Right renal cortex interstitium (tissue), 3 donors: ENCODE data around the gene LTBR. TPM values are rescaled to one million over a fixed set of nuclear protein-coding genes. Genes with fewer than 3 reads are reported as not detected.

ENCODE experiments used
- polyA plus RNA-seq, 3 donors: library from polyadenylated mRNA; unstranded; fragments of 120-200 nt; gene quantifications; one replicate each; pipeline ENCODE4 v1.2.1, GENCODE V29; 2013; ENCODE audit not compliant: insufficient read length in 3 of 3

Gene LTBR
- polyA plus RNA-seq, 3 donors: 54.1 to 59.7 (median 57.7) TPM

Other genes starting within 250 kb of the LTBR start
- gene CD9, start 183.8 kb upstream of the LTBR start, polyA plus RNA-seq: 100 to 1,000 TPM; 173 to 215 (median 209) TPM
- 1 to 10 TPM; 3.1 to 3.8 (median 3.1) TPM for gene PLEKHG6, start 73.5 kb upstream of the LTBR start, polyA plus RNA-seq
- gene TNFRSF1A, start 42.1 kb upstream of the LTBR start, polyA plus RNA-seq: 100 to 1,000 TPM in 2 of 3 donors, 10 to 100 TPM in 1; 86.6 to 103 (median 101) TPM
- gene SCNN1A, start 8.6 kb upstream of the LTBR start, polyA plus RNA-seq: 10 to 100 TPM; 68.1 to 74.0 (median 70.4) TPM
- gene CD27, start 60.8 kb downstream of the LTBR start, polyA plus RNA-seq: under 1 TPM; 0.31 to 0.98 (median 0.85) TPM
- gene TAPBPL, start 67.9 kb downstream of the LTBR start, polyA plus RNA-seq: 10 to 100 TPM; 13.5 to 23.0 (median 20.5) TPM
- gene VAMP1, start 86.5 kb downstream of the LTBR start, polyA plus RNA-seq: 10 to 100 TPM in 1 of 3 donors, 1 to 10 TPM in 2; 5.8 to 12.7 (median 9.0) TPM
- gene MRPL51, start 109.1 kb downstream of the LTBR start, polyA plus RNA-seq: 100 to 1,000 TPM; 191 to 204 (median 196) TPM
- gene NCAPD2, start 109.9 kb downstream of the LTBR start, polyA plus RNA-seq: 10 to 100 TPM; 53.5 to 57.1 (median 56.0) TPM
- 1,000 to 10,000 TPM; 1,949 to 2,148 (median 2,005) TPM for gene GAPDH, start 150.4 kb downstream of the LTBR start, polyA plus RNA-seq
- 10 to 100 TPM; 10.2 to 12.2 (median 11.9) TPM for gene IFFO1, start 171.9 kb downstream of the LTBR start, polyA plus RNA-seq
- gene NOP2, start 184.1 kb downstream of the LTBR start, polyA plus RNA-seq: 10 to 100 TPM; 22.2 to 24.5 (median 24.4) TPM
- 100 to 1,000 TPM; 277 to 287 (median 283) TPM for gene CHD4, start 223.2 kb downstream of the LTBR start, polyA plus RNA-seq